HEK293T (cell line): Measurements from ENCODE around the gene PDE3B.

Source experiments
- CTCF ChIA-PET: fragments of 350-600 bp; formaldehyde crosslinking; extraction: SDS; loops from one replicate; lab custom pipeline; 2021; ENCODE audit warnings: antibody characterized with exemption, inconsistent platforms; lab: Yijun Ruan, JAX
- POLR2A ChIA-PET: fragments of 350-600 bp; formaldehyde crosslinking; extraction: SDS; loops from one replicate; lab custom pipeline; 2020; ENCODE audit warnings: antibody characterized with exemption, inconsistent platforms; lab: Yijun Ruan, JAX
- DNase-seq: peaks from one replicate; pipeline ENCODE4 v3.0.0; 2012; ENCODE audit warnings: mixed read lengths; ENCODE audit errors: extremely low spot score
- ARNT ChIP-seq: fragments of 450-650 bp; IDR thresholded peaks from 2 replicates; pipeline ENCODE4 v1.6.1; 2017; ENCODE audit warnings: mild to moderate bottlenecking
- BHLHE40 ChIP-seq: fragments of 450-650 bp; IDR thresholded peaks from 2 replicates; pipeline ENCODE4 v1.6.1; 2016; ENCODE audit warnings: mild to moderate bottlenecking, moderate library complexity, borderline replicate concordance
- CTBP1 ChIP-seq: fragments of 450-650 bp; IDR thresholded peaks from 2 replicates; pipeline ENCODE4 v1.6.1; 2016; ENCODE audit warnings: borderline replicate concordance
- ELF4 ChIP-seq: fragments of 450-650 bp; IDR thresholded peaks from 2 replicates; pipeline ENCODE4 v1.6.1; 2017; ENCODE audit warnings: antibody characterized with exemption
- FOXA1 ChIP-seq: fragments of 450-650 bp; IDR thresholded peaks from 2 replicates; pipeline ENCODE4 v1.6.1; 2016; ENCODE audit warnings: mild to moderate bottlenecking
- FOXK2 ChIP-seq: fragments of 450-650 bp; IDR thresholded peaks from 2 replicates; pipeline ENCODE4 v1.6.1; 2016; ENCODE audit warnings: mild to moderate bottlenecking
- FOXM1 ChIP-seq: fragments of 450-650 bp; IDR thresholded peaks from 2 replicates; pipeline ENCODE4 v1.6.1; 2017; ENCODE audit warnings: mild to moderate bottlenecking, borderline replicate concordance
- HDGF ChIP-seq: fragments of 450-650 bp; IDR thresholded peaks from 2 replicates; pipeline ENCODE4 v1.6.1; 2017; ENCODE audit warnings: antibody characterized with exemption, borderline replicate concordance
- L3MBTL2 ChIP-seq: fragments of 450-650 bp; conservative IDR thresholded peaks from 2 replicates; pipeline ENCODE4 v1.6.1; 2016; ENCODE audit warnings: mild to moderate bottlenecking
- LEF1 ChIP-seq: fragments of 450-650 bp; IDR thresholded peaks from 2 replicates; pipeline ENCODE4 v1.6.1; 2017; ENCODE audit warnings: mild to moderate bottlenecking, borderline replicate concordance
- NFRKB ChIP-seq: fragments of 450-650 bp; IDR thresholded peaks from 2 replicates; pipeline ENCODE4 v1.6.1; 2016; ENCODE audit warnings: mild to moderate bottlenecking, moderate library complexity
- SP1 ChIP-seq: fragments of 450-650 bp; IDR thresholded peaks from 2 replicates; pipeline ENCODE4 v1.6.1; 2017
- SUZ12 ChIP-seq: fragments of 450-650 bp; IDR thresholded peaks from 2 replicates; pipeline ENCODE4 v1.6.1; 2016; ENCODE audit warnings: mild to moderate bottlenecking
- TARDBP ChIP-seq: fragments of 450-650 bp; IDR thresholded peaks from 2 replicates; pipeline ENCODE4 v1.6.1; 2016
- ZNF384 ChIP-seq: fragments of 450-650 bp; IDR thresholded peaks from 2 replicates; pipeline ENCODE4 v1.6.1; 2016
- TF ChIP-seq, protein P1 (sequence below): fragments of 450-650 bp; IDR thresholded peaks from 2 replicates; pipeline ENCODE4 v1.6.1; 2016

PDE3B gene

GRCh38 chr11:14668731-14669301 lies 25.2 kb downstream of the PDE3B start:
- ChIA-PET CTCF (no interaction called here), POLR2A (no interaction called here)
- TF ChIP-seq CTBP1 = no peak
- no peak for TF ChIP-seq LEF1
- TF ChIP-seq ZNF384 = no peak
- TF ChIP-seq ARNT = no peak
- TF ChIP-seq BHLHE40 = no peak
- TF ChIP-seq FOXA1 = no peak
- TF ChIP-seq FOXK2 = no peak
- no peak for TF ChIP-seq HDGF
- no peak for TF ChIP-seq NFRKB
- TF ChIP-seq FOXM1 = no peak
- DNase-seq = no peak

GRCh38 chr11:14669499-14669898 lies 25.9 kb downstream of the PDE3B start:
- no peak for DNase-seq
- ChIA-PET POLR2A (no interaction called here), CTCF (no interaction called here)
- TF ChIP-seq FOXK2 (no peak), HDGF (no peak), LEF1 (no peak), ARNT (no peak), ELF4 (no peak)

DNA sequence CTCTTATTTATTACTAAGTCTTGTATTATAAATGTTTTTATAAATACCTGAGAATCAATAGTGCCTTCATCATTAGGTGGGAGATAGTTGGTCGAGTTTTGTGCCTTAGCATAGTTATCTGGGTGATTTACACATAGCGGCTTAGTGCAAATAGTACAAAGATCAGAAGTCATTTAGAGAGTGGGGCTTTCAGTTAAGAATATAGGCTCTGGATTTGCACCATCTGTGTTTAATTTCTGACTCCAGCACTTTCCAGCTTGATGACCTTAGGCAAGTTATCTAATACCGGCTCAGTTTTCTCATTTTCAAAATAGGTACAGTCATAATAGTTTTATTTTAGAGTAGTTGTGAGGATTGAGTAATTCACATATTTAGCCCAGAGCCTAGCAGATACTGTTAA lies 26.4 kb downstream of the PDE3B start:
- POLR2A ChIA-PET = no interaction called here
- TF ChIP-seq LEF1 = no peak
- TF ChIP-seq, protein P1, sequence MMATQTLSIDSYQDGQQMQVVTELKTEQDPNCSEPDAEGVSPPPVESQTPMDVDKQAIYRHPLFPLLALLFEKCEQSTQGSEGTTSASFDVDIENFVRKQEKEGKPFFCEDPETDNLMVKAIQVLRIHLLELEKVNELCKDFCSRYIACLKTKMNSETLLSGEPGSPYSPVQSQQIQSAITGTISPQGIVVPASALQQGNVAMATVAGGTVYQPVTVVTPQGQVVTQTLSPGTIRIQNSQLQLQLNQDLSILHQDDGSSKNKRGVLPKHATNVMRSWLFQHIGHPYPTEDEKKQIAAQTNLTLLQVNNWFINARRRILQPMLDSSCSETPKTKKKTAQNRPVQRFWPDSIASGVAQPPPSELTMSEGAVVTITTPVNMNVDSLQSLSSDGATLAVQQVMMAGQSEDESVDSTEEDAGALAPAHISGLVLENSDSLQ = no peak
- no peak for TF ChIP-seq L3MBTL2
- TF ChIP-seq ELF4 = no peak
- TF ChIP-seq NFRKB = no peak
- no peak for TF ChIP-seq ZNF384
- no peak for TF ChIP-seq TARDBP
- no peak for TF ChIP-seq BHLHE40
- no peak for TF ChIP-seq FOXA1
- TF ChIP-seq SUZ12 = no peak
- no peak for TF ChIP-seq FOXM1
- TF ChIP-seq CTBP1 = no peak
- no peak for TF ChIP-seq HDGF
- no peak for TF ChIP-seq ARNT
- no peak for TF ChIP-seq FOXK2
- no peak for TF ChIP-seq SP1
- CTCF ChIA-PET = no interaction called here
- DNase-seq = no peak

DNA sequence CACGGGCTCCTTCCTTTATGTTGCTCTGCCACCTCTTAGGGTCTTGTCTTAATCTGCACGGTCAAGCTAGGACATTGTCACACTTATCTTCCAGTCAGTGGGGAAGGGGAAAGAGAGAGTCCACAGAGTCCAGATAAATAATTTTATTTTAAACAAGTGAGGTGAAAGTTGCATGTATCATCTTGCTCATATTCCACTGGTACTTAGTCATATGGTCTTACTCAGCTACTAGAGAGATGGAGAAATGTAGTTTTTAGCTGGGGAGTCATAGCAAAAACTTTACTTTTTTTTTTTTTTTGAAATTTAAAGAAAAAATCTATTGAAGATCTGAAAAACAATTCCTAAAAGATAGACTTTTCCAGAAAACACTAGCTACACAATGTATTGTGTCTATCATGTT lies 29.0 kb downstream of the PDE3B start:
- ChIA-PET POLR2A (no interaction called here), CTCF (no interaction called here)
- TF ChIP-seq SUZ12 = no peak
- no peak for TF ChIP-seq FOXA1
- no peak for TF ChIP-seq HDGF
- TF ChIP-seq L3MBTL2 = no peak
- DNase-seq = no peak

- POLR2A ChIA-PET = no interaction called here
- DNase-seq = no peak
- TF ChIP-seq TARDBP (no peak), SP1 (no peak), ZNF384 (no peak), NFRKB (no peak), L3MBTL2 (no peak), FOXM1 (no peak), FOXK2 (no peak), ELF4 (no peak), LEF1 (no peak), ARNT (no peak), CTBP1 (no peak), SUZ12 (no peak), HDGF (no peak), BHLHE40 (no peak), FOXA1 (no peak)
- TF ChIP-seq, protein P1 = no peak
- CTCF ChIA-PET = no interaction called here
Measured at GRCh38 chr11:14673421-14673820, 29.8 kb downstream of the PDE3B start.

DNA sequence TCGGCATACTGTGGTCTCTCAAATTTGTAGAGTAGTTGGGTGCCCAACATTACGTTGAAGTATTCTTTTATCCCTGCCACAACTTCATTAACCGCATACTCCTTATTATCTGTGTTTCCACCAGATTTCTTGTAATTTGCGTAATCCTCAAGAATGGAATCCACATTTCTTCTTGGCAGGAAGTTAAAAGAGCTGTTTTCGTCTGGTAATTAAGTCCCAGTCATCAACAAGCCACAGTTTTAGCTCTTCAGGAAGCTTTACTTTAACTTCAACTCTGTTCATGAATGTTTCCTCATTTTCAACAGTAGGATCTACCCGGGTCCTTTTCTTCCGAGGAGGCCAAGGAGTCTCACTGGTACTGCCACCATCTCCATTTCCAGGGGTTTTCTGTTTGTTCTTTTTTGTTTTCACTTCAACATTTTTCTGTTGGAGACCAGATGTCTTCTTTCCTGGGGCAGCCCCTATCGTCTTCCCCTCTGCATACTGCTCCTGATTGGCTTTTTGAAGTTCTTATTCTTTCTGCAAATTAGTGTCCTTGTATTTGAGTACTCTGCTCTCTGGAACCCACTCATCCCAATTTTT lies 30.3 kb downstream of the PDE3B start:
- DNase-seq = no peak
- TF ChIP-seq BHLHE40 = no peak
- no peak for TF ChIP-seq CTBP1
- TF ChIP-seq NFRKB = no peak
- TF ChIP-seq TARDBP = no peak
- no peak for TF ChIP-seq HDGF
- TF ChIP-seq FOXK2 = no peak
- TF ChIP-seq, protein P1 = no peak
- no peak for TF ChIP-seq L3MBTL2
- TF ChIP-seq FOXA1 = no peak
- POLR2A ChIA-PET = no interaction called here
- CTCF ChIA-PET = no interaction called here
